HEK293 (cell line): ENCODE data around the gene PPP6R3.

Experiments used
- PRDM1 ChIP-seq: fragments of 450-650 bp; formaldehyde crosslinking; IDR thresholded peaks from 2 replicates; pipeline ENCODE4; 2016; ENCODE audit warnings: missing biosample characterization, missing genetic modification characterization
- SP3 ChIP-seq: fragments of 450-650 bp; formaldehyde crosslinking; IDR thresholded peaks from 2 replicates; pipeline ENCODE4 v1.5.1; 2016; ENCODE audit warnings: missing biosample characterization, missing genetic modification characterization
- YY1 ChIP-seq: fragments of 450-650 bp; formaldehyde crosslinking; IDR thresholded peaks from 2 replicates; pipeline ENCODE4 v1.5.1; 2018; ENCODE audit warnings: missing biosample characterization, missing genetic modification characterization
- ZNF146 ChIP-seq: fragments of 450-650 bp; formaldehyde crosslinking; IDR thresholded peaks from 2 replicates; pipeline ENCODE4 v1.5.1; 2016; ENCODE audit warnings: missing biosample characterization, missing genetic modification characterization
- ZNF350 ChIP-seq: fragments of 450-650 bp; formaldehyde crosslinking; IDR thresholded peaks from 2 replicates; pipeline ENCODE4 v1.5.0; 2017; ENCODE audit warnings: missing biosample characterization, mild to moderate bottlenecking, missing genetic modification characterization
- ZNF391 ChIP-seq: fragments of 450-650 bp; formaldehyde crosslinking; IDR thresholded peaks from 2 replicates; pipeline ENCODE4 v1.5.1; 2016; ENCODE audit warnings: low read depth, missing biosample characterization, missing genetic modification characterization, borderline replicate concordance
- ZNF473 ChIP-seq: fragments of 450-650 bp; formaldehyde crosslinking; IDR thresholded peaks from 2 replicates; pipeline ENCODE4 v1.5.1; 2017; ENCODE audit warnings: missing biosample characterization, missing genetic modification characterization
- ZNF501 ChIP-seq: fragments of 450-650 bp; formaldehyde crosslinking; IDR thresholded peaks from 2 replicates; pipeline ENCODE4 v1.5.1; 2016; ENCODE audit warnings: missing biosample characterization, missing genetic modification characterization
- ZNF561 ChIP-seq: fragments of 450-650 bp; IDR thresholded peaks from 2 replicates; pipeline ENCODE4 v1.5.1; 2018; ENCODE audit warnings: missing biosample characterization, missing genetic modification characterization, borderline replicate concordance
- ZNF629 ChIP-seq: fragments of 450-650 bp; formaldehyde crosslinking; IDR thresholded peaks from 2 replicates; pipeline ENCODE4 v1.5.1; 2017; ENCODE audit warnings: missing biosample characterization, missing genetic modification characterization
- TF ChIP-seq, protein P1 (sequence below): fragments of 450-650 bp; formaldehyde crosslinking; IDR thresholded peaks from 2 replicates; pipeline ENCODE4 v1.5.1; 2016; ENCODE audit warnings: missing biosample characterization, missing genetic modification characterization
- TF ChIP-seq, protein P2 (sequence below): fragments of 450-650 bp; formaldehyde crosslinking; IDR thresholded peaks from 2 replicates; pipeline ENCODE4 v1.5.1; 2017; ENCODE audit warnings: missing biosample characterization, missing genetic modification characterization
- TF ChIP-seq, protein P3 (sequence below): IDR thresholded peaks from 2 replicates; pipeline ENCODE4 v1.6.1; 2011; ENCODE audit warnings: mild to moderate bottlenecking, low read depth, low read length, borderline replicate concordance
- TF ChIP-seq, protein P4 (sequence below): fragments of 450-650 bp; formaldehyde crosslinking; conservative IDR thresholded peaks from 2 replicates; pipeline ENCODE4 v1.5.1; 2016; ENCODE audit warnings: low read depth, missing biosample characterization, missing genetic modification characterization

DNA sequence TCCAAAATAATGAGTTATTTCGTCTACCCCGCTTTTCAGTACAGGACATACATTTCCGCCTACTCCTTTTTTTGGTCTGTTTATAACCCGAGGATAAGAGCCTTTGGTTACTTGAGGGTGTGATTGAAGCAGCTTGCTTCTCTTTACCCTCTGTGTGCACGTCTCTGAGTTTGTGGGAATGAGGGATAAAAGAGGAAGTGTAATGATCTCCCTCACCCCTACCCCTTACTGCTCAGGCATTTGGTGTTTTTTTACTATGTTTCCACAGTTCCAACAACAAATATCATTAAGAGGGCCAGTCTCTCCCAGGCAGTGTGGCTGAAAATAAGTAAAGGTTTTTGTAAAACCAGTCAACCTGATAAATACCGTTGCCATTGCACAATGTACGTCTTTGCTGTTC, 140.6 kb downstream of the PPP6R3 start:
- TF ChIP-seq, protein P1, sequence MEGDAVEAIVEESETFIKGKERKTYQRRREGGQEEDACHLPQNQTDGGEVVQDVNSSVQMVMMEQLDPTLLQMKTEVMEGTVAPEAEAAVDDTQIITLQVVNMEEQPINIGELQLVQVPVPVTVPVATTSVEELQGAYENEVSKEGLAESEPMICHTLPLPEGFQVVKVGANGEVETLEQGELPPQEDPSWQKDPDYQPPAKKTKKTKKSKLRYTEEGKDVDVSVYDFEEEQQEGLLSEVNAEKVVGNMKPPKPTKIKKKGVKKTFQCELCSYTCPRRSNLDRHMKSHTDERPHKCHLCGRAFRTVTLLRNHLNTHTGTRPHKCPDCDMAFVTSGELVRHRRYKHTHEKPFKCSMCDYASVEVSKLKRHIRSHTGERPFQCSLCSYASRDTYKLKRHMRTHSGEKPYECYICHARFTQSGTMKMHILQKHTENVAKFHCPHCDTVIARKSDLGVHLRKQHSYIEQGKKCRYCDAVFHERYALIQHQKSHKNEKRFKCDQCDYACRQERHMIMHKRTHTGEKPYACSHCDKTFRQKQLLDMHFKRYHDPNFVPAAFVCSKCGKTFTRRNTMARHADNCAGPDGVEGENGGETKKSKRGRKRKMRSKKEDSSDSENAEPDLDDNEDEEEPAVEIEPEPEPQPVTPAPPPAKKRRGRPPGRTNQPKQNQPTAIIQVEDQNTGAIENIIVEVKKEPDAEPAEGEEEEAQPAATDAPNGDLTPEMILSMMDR (tag by site-specific recombination): no peak
- TF ChIP-seq, protein P2, sequence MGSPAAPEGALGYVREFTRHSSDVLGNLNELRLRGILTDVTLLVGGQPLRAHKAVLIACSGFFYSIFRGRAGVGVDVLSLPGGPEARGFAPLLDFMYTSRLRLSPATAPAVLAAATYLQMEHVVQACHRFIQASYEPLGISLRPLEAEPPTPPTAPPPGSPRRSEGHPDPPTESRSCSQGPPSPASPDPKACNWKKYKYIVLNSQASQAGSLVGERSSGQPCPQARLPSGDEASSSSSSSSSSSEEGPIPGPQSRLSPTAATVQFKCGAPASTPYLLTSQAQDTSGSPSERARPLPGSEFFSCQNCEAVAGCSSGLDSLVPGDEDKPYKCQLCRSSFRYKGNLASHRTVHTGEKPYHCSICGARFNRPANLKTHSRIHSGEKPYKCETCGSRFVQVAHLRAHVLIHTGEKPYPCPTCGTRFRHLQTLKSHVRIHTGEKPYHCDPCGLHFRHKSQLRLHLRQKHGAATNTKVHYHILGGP (tag by site-specific recombination): no peak
- TF ChIP-seq ZNF629 (no peak), ZNF350 (no peak), ZNF501 (no peak), ZNF473 (tag by site-specific recombination) (no peak), ZNF561 (tag by site-specific recombination) (no peak), PRDM1 (tag by site-specific recombination) (no peak), YY1 (tag by site-specific recombination) (no peak), ZNF146 (tag by site-specific recombination) (no peak), SP3 (tag by site-specific recombination) (no peak), ZNF391 (tag by site-specific recombination) (no peak)
- TF ChIP-seq, protein P3, sequence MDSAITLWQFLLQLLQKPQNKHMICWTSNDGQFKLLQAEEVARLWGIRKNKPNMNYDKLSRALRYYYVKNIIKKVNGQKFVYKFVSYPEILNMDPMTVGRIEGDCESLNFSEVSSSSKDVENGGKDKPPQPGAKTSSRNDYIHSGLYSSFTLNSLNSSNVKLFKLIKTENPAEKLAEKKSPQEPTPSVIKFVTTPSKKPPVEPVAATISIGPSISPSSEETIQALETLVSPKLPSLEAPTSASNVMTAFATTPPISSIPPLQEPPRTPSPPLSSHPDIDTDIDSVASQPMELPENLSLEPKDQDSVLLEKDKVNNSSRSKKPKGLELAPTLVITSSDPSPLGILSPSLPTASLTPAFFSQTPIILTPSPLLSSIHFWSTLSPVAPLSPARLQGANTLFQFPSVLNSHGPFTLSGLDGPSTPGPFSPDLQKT: no peak
- TF ChIP-seq, protein P4, sequence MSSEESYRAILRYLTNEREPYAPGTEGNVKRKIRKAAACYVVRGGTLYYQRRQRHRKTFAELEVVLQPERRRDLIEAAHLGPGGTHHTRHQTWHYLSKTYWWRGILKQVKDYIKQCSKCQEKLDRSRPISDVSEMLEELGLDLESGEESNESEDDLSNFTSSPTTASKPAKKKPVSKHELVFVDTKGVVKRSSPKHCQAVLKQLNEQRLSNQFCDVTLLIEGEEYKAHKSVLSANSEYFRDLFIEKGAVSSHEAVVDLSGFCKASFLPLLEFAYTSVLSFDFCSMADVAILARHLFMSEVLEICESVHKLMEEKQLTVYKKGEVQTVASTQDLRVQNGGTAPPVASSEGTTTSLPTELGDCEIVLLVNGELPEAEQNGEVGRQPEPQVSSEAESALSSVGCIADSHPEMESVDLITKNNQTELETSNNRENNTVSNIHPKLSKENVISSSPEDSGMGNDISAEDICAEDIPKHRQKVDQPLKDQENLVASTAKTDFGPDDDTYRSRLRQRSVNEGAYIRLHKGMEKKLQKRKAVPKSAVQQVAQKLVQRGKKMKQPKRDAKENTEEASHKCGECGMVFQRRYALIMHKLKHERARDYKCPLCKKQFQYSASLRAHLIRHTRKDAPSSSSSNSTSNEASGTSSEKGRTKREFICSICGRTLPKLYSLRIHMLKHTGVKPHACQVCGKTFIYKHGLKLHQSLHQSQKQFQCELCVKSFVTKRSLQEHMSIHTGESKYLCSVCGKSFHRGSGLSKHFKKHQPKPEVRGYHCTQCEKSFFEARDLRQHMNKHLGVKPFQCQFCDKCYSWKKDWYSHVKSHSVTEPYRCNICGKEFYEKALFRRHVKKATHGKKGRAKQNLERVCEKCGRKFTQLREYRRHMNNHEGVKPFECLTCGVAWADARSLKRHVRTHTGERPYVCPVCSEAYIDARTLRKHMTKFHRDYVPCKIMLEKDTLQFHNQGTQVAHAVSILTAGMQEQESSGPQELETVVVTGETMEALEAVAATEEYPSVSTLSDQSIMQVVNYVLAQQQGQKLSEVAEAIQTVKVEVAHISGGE (tag by site-specific recombination): no peak
